GM13976 (cell line): ENCODE results near the gene MCTP1.
"Not testable (repeated sequence)": the region's sequence is repeated elsewhere in the genome, so short reads cannot be mapped to it uniquely, and the experiment has no call there.

Source experiments
- DNase-seq: peaks from one replicate; pipeline ENCODE4 v3.0.0; 2012; ENCODE audit warnings: low spot score
- CTCF ChIP-seq: IDR thresholded peaks from 2 replicates; pipeline ENCODE4 v1.5.1; 2012; ENCODE audit warnings: borderline replicate concordance, mild to moderate bottlenecking; ENCODE audit not compliant: insufficient read depth; ENCODE audit errors: extremely low read depth, missing control alignments, control extremely low read depth
- in situ Hi-C: fragments of 300-500 bp; cut with MboI; formaldehyde crosslinking; loops from one replicate; pipeline ENCODE4 v1.12.0; 2022; ENCODE audit warnings: low sequenced_read_pairs, mixed read lengths, inconsistent platforms; ENCODE audit not compliant: unreplicated experiment

Gene MCTP1

GRCh38 chr5:94998670-94999069 is 286.2 kb downstream of the MCTP1 start:
- in situ Hi-C loops, result no loop called here
- no peak for TF ChIP-seq CTCF

GRCh38 chr5:94994537-94994936 is 290.4 kb downstream of the MCTP1 start:
- DNase-seq, in situ Hi-C loops: not testable (repeated sequence)

More at GRCh38 chr5:94998670-94999069, 286.2 kb downstream of the MCTP1 start:
- no peak for DNase-seq

GRCh38 chr5:94993491-94993890 is 291.4 kb downstream of the MCTP1 start:
- no peak for DNase-seq
- TF ChIP-seq CTCF, result no peak
- in situ Hi-C loops, result no loop called here

GRCh38 chr5:94992325-94992724 is 292.6 kb downstream of the MCTP1 start:
- in situ Hi-C loops, result no loop called here
- TF ChIP-seq CTCF, result no peak
- DNase-seq, result no peak

- in situ Hi-C loops, result no loop called here
- no peak for TF ChIP-seq CTCF
- no peak for DNase-seq
Measured at GRCh38 chr5:94983861-94984535, 300.9 kb downstream of the MCTP1 start.

GRCh38 chr5:94977437-94977836 is 307.5 kb downstream of the MCTP1 start:
- no peak for DNase-seq
- no peak for TF ChIP-seq CTCF
- in situ Hi-C loops, result no loop called here

- in situ Hi-C loops, result no loop called here
- no peak for TF ChIP-seq CTCF
- no peak for DNase-seq
Measured at GRCh38 chr5:94976853-94977252, 308.0 kb downstream of the MCTP1 start.
